GM10266 (cell line): ENCODE data around the gene INPP5A.

Source experiments
- DNase-seq: peaks from one replicate; pipeline ENCODE4 v3.0.0; 2012; ENCODE audit errors: extremely low spot score
- CTCF ChIP-seq: IDR thresholded peaks from 2 replicates; pipeline ENCODE4 v1.5.1; 2012; ENCODE audit warnings: mild to moderate bottlenecking, low read depth; ENCODE audit not compliant: control insufficient read depth, insufficient read depth; ENCODE audit errors: missing control alignments

The INPP5A gene

GRCh38 chr10:132542086-132542775 is 4.6 kb downstream of the INPP5A start:
- DNase-seq, result no peak
- TF ChIP-seq CTCF, result no peak

- no peak for TF ChIP-seq CTCF
- DNase-seq, result no peak
These were observed 5.2 kb downstream of the INPP5A start for GRCh38 chr10:132542819-132543218.

- no peak for DNase-seq
These were observed 6.5 kb downstream of the INPP5A start for GRCh38 chr10:132543916-132544743.

GRCh38 chr10:132544744-132545658 is 7.4 kb downstream of the INPP5A start:
- no peak for DNase-seq
- TF ChIP-seq CTCF, result no peak

More at GRCh38 chr10:132543916-132544743, 6.5 kb downstream of the INPP5A start:
- no peak for TF ChIP-seq CTCF

- TF ChIP-seq CTCF, result no peak
- DNase-seq, result no peak
These were observed 8.2 kb downstream of the INPP5A start for GRCh38 chr10:132545659-132546367.

GRCh38 chr10:132546567-132547420 is 9.2 kb downstream of the INPP5A start:
- DNase-seq, result no peak
- no peak for TF ChIP-seq CTCF
